Measurements from ENCODE around the gene DDX1. TPM values are rescaled to one million over a fixed set of nuclear protein-coding genes. Genes with fewer than 3 reads are reported as not detected.

The DDX1 gene
- total and polyA plus RNA-seq, 2 of the 4 experiments (the other 2 are of a cell fraction): 73.6 to 74.9 TPM

DNA sequence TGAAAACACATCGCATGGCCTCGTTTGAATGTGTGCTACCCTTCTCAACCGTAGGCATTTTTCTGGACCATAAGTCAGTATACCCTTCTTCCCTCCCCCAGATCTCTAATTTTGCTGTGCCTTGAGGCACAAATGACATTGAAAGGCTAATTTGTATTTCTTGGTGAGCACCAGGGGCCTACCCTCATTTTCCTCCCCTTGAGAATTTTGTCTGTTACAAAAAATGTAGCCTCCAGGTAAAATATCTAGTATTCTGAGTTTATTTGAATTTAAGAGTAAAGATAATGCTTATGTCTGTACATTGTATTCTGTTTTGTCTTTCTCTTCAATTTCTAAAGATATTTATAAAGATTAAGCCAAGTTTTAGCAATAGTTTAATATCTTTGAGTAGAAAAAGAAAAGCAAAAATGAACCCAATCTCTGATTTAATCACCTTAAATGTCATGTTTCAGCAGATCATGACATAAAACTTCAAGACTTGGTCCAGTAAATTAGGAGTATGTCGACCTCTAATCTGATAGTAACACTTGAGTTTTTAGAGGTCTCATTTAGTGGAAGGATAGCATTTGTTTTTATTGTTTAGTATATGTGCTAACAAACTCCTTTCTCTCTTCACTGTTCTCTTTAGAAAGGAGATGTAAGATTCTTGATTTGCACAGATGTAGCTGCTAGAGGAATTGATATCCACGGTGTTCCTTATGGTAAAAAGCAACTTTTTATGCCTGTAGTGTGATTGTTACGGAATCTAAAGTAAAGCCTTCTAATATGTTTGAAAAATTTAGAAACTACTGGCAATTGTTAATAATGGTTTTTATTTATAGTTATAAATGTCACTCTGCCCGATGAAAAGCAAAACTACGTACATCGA, 36.4 kb downstream of the DDX1 start (continued):
- no peak for TF ChIP-seq RAD21 (IDR thresholded peaks at IDR 0.05; ENCODE audit: low read length)

DNA sequence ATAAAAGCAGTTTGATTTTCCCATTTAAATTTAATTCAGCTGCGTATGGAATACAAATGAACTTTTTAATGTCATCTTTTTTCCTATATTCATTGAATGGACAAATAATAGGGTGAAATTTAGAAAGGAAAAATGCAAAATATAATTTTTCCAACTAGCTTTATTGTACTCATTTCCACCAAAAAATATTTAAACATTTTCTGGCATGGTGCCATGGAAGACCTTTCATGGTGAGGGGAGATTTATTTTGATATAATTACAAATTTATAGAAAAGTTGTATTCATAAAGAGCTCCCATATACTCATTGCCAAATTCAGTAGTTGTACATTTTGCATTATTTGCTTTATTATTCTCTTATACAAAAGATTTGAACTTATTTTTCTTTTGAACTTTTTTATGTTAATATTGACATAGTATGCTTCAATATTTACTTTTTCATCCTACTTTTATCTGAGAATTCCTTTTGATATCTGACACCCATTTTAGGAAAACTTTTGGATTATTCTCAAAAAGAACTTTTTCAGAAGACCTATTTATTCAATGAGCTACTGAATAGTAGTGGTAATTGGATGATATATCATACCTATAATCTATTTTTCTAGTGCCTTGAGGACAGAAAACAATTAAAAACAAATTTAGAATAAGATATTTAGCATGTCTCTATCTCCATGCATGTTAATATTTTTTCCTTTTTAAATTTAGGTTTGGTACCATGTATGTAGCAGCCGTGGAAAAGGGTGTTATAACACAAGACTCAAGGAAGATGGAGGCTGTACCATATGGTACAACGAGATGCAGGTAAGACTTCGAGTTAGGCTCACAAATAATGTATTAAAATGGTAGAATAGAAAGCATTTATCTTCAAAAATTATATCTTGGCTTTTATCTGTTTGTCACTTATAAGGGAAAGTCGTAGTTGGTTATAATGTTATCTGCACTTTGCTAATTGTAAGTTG, 37.5 kb downstream of the DDX1 start:
- H3K4me3 ChIP-seq (ENCODE audit: insufficient read depth, low read depth, low read length): no peak overlapping the region
- no peak overlapping the region for H4K91ac ChIP-seq (ENCODE audit: insufficient read depth, low read depth, low read length)
- no TSS peak for BruUV-seq (replicated peaks)
- ChIA-PET POLR2A (ENCODE audit: unreplicated experiment) (interaction anchor here (1.0 kb wide), 1 partner anchor 16 kb away, joined by 3 read pairs; no protein-coding TSS in a partner anchor), CTCF (interaction anchor here (0.6 kb wide), 1 partner anchor 63 kb away, joined by 4 read pairs; no protein-coding TSS in a partner anchor)
- no peak overlapping the region for H3K56ac ChIP-seq (ENCODE audit: extremely low read depth, insufficient read depth, low read length)
- no peak overlapping the region for H3K18ac ChIP-seq (ENCODE audit: low read depth, low read length)
- in situ Hi-C loops (cut with MboI; ENCODE audit: low sequenced_read_pairs) (no loop called here), intact Hi-C loops (cut with micrococcal nuclease) (no loop called here), dilution Hi-C loops (cut with HindIII; ENCODE audit: low sequenced_read_pairs, unreplicated experiment) (no loop called here)
- H2BK15ac ChIP-seq (ENCODE audit: low read depth, low read length): no peak overlapping the region
- no peak overlapping the region for H2BK20ac ChIP-seq (ENCODE audit: low read depth, low read length)
- H3K36me3 ChIP-seq (ENCODE audit: control insufficient read depth, insufficient read depth, low read length): peaks cover 34% of the 10 kb centered on the region
- no peak overlapping the region for H4K5ac ChIP-seq (ENCODE audit: low read depth, low read length)
- no peak overlapping the region for H3K9ac ChIP-seq (ENCODE audit: low read depth, low read length)
- H3K4me1 ChIP-seq (ENCODE audit: control insufficient read depth, insufficient read depth, low read length): no peaks in the 10 kb centered on the region
- no peak overlapping the region for H3K4ac ChIP-seq (ENCODE audit: low read depth, low read length)
- H3K9me1 ChIP-seq (ENCODE audit: insufficient read depth, low read length): no peaks in the 10 kb centered on the region
- no peak overlapping the region for H2BK120ac ChIP-seq (ENCODE audit: low read depth, low read length)
- no peaks in the 10 kb centered on the region for H3K9me3 ChIP-seq (ENCODE audit: control insufficient read depth, insufficient read depth, low read length)
- no peak overlapping the region for H4K8ac ChIP-seq (ENCODE audit: low read depth in 2 of 2, low read length in 2 of 2)
- no peaks in the 10 kb centered on the region for H4K20me1 ChIP-seq (ENCODE audit: insufficient read depth, low read length)
- H2BK5ac ChIP-seq (ENCODE audit: low read depth, low read length, poor library complexity, severe bottlenecking): no peak overlapping the region
- no peak overlapping the region for H3K27ac ChIP-seq (ENCODE audit: insufficient read depth, low read length)
- ATAC-seq (ENCODE audit: low read depth) (no peak), DNase-seq (no peak)
- H3K79me1 ChIP-seq (ENCODE audit: low read depth in 1 of 2, low read length in 2 of 2): no peaks in the 10 kb centered on the region; a peak in 1 of 4 replicates
- no peaks in the 10 kb centered on the region for H3K27me3 ChIP-seq (ENCODE audit: control insufficient read depth, insufficient read depth, low read length)
- H3K23ac ChIP-seq (ENCODE audit: low read depth, low read length): no peak overlapping the region
- H3K4me2 ChIP-seq (ENCODE audit: low read depth, low read length): no peak overlapping the region
- H2AFZ ChIP-seq (replicated peaks; ENCODE audit: low read length, poor library complexity): no peak overlapping the region
- no peak overlapping the region for H2AK9ac ChIP-seq (replicated peaks; ENCODE audit: low read depth, low read length, poor library complexity)
- no CpG with 5 or more reads among the region's 5 CpGs for WGBS, 2 experiments (ENCODE audit: extremely low coverage in 2 of 2, insufficient read length in 1 of 2)
- no peak overlapping the region for H2AK5ac ChIP-seq (ENCODE audit: low read depth, low read length)
- H3K14ac ChIP-seq (replicated peaks; ENCODE audit: low read depth, low read length): no peak overlapping the region
- TF ChIP-seq NFE2L2 (IDR thresholded peaks at IDR 0.05; ENCODE audit: low read depth, low read length) (no peak), MXI1 (IDR thresholded peaks at IDR 0.05; ENCODE audit: borderline replicate concordance, low read depth, low read length) (no peak), MAZ (IDR thresholded peaks at IDR 0.05; ENCODE audit: borderline replicate concordance, low read depth, low read length) (no peak), FOS (IDR thresholded peaks at IDR 0.05; ENCODE audit: low read depth, low read length) (no peak), CEBPB (IDR thresholded peaks at IDR 0.05; ENCODE audit: low read depth, low read length) (no peak), MAFK (IDR thresholded peaks at IDR 0.05; ENCODE audit: low read depth, low read length) (no peak), RCOR1 (IDR thresholded peaks at IDR 0.05; ENCODE audit: insufficient replicate concordance, low read length) (no peak), RFX5 (IDR thresholded peaks at IDR 0.05; ENCODE audit: low read depth, low read length) (no peak), RAD21 (IDR thresholded peaks at IDR 0.05; ENCODE audit: low read length) (no peak), SMC3 (IDR thresholded peaks at IDR 0.05; ENCODE audit: low read depth, low read length) (no peak)
- TF ChIP-seq, protein P1, sequence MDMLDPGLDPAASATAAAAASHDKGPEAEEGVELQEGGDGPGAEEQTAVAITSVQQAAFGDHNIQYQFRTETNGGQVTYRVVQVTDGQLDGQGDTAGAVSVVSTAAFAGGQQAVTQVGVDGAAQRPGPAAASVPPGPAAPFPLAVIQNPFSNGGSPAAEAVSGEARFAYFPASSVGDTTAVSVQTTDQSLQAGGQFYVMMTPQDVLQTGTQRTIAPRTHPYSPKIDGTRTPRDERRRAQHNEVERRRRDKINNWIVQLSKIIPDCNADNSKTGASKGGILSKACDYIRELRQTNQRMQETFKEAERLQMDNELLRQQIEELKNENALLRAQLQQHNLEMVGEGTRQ (IDR thresholded peaks at IDR 0.05; ENCODE audit: low read depth, low read length): no peak
- TF ChIP-seq, protein P2, sequence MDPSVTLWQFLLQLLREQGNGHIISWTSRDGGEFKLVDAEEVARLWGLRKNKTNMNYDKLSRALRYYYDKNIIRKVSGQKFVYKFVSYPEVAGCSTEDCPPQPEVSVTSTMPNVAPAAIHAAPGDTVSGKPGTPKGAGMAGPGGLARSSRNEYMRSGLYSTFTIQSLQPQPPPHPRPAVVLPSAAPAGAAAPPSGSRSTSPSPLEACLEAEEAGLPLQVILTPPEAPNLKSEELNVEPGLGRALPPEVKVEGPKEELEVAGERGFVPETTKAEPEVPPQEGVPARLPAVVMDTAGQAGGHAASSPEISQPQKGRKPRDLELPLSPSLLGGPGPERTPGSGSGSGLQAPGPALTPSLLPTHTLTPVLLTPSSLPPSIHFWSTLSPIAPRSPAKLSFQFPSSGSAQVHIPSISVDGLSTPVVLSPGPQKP (IDR thresholded peaks at IDR 0.05; ENCODE audit: borderline replicate concordance, low read depth, low read length): no peak

Data from IMR-90 (cell line).